Activated T-cell treated with anti-CD3 and anti-CD28 coated beads for 24 hours (primary cell): ENCODE results near the gene P2RY2.

Experiments used
- DNase-seq: peaks from one replicate; pipeline ENCODE4 v3.0.0-alpha.2; 2020; ENCODE audit warnings: low read depth

Gene P2RY2

GRCh38 chr11:73244589-73245240 lies 26.6 kb downstream of the P2RY2 start:
- no peak for DNase-seq

- no peak for DNase-seq
These were observed 27.4 kb downstream of the P2RY2 start for GRCh38 chr11:73245461-73245860.

GRCh38 chr11:73246303-73246702 lies 28.2 kb downstream of the P2RY2 start:
- no peak for DNase-seq

DNA sequence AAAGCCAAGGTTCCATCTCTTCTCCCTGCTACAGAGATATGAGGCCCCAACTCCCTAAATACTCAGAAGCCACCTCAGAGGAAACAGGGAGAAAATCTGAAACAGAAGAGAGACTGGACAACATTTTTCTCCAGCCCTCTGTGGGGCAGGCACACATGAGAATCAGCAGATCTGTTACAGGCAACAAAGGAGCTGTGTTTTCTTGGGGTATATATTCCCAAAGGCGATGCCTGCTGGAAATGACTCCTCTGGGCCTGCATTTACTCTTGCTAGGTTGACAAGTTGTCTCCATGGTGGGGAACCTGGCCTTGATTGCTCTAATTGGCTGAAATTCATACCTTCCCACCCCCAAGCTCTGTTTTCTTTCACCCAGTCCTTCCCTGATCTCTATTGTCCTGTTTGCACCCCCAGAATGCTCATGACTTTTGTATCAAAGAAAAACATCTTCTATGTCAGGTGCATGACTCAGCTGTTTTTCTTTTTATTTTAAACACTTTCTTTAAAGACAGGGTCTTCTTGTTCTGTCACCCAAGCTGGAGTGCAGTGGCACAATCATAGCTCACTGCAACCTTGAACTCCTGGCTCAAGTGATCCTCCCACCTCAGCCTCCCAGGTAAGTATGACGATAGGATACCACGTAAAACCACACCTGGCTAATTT lies 30.6 kb downstream of the P2RY2 start:
- no peak for DNase-seq

GRCh38 chr11:73249304-73249703 lies 31.2 kb downstream of the P2RY2 start:
- no peak for DNase-seq

DNA sequence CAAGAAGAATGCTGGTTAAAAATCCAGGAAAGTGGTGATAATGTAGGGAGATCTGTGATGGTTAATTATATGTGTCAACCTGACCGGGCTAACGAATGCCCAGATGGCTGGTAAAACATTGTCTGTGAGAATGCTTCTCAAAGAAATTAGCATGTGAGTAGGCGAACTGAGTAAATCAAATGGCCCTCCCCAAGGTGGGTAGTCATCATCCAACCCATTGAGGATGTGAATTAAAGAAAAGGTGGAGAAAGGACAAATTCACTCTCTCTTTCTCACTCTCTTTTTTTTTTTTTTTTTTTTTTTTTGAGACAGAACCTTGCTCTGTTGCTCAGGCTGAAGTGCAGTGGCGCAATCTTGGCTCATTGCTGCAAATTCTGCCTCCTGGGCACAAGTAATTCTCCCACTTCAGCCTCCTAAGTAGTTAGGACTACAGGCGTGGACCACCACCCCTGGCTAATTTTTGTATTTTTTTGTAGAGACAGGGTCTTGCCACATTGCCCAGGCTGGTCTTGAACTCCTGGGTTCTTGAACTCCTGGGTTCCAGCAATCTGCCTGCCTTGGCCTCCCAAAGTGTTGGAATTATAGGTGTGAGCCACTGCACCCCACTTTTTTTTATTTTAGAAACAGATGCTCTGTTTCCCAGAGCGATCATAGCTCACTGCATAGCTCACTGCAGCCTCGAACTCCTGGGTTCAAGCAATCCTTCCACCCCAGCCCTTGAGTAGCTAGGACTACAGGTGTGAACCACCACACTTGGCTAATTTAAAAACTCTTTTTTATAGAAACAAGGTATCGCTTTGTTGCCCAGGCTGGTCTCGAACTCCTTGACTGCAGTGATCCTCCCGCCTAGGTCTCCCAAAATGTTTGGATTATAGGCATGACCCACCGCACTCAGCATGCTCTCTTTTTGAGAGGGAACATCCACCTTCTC lies 32.0 kb downstream of the P2RY2 start:
- DNase-seq, result no peak

- DNase-seq, result no peak
These were observed 34.6 kb downstream of the P2RY2 start for GRCh38 chr11:73252577-73253191.

DNA sequence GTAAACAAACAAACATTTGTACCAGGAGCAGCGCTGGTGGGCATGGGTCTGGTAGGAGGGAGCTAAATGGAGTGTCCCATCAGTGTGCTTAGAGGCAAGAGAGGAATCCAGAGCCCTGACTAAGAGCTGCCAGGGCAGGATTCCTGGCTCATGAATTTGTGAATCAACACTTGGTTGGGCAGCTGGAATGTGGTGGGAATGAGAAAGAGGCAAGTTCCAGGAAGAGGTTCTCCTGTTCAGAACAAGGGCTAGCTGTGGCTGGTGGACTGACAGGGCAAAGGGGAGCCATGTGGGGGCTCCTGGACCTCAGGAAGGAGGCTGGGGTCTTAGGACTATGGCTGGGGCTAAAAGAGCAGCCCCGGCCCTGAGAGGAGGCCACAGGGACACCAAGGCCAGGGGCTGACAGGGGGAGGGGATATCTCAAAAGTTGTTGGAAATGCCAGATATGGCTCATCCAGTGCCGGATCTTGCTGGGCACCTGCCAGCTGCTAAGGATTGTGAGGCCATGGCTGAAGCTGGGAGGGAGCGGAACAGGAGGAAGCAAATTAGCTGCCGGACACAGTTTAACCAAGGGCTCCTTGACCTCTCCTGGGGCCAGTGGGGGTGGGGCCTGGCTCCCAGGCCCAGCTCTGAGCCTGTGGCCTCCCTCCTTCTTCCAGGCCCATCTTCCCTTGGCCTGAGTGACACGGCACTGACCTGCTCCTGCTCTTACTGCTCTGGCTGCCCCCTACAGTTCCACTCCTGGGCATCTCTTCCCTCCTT lies 39.4 kb downstream of the P2RY2 start:
- DNase-seq, result no peak

- no peak for DNase-seq
These were observed 40.3 kb downstream of the P2RY2 start for GRCh38 chr11:73258104-73259035.

DNA sequence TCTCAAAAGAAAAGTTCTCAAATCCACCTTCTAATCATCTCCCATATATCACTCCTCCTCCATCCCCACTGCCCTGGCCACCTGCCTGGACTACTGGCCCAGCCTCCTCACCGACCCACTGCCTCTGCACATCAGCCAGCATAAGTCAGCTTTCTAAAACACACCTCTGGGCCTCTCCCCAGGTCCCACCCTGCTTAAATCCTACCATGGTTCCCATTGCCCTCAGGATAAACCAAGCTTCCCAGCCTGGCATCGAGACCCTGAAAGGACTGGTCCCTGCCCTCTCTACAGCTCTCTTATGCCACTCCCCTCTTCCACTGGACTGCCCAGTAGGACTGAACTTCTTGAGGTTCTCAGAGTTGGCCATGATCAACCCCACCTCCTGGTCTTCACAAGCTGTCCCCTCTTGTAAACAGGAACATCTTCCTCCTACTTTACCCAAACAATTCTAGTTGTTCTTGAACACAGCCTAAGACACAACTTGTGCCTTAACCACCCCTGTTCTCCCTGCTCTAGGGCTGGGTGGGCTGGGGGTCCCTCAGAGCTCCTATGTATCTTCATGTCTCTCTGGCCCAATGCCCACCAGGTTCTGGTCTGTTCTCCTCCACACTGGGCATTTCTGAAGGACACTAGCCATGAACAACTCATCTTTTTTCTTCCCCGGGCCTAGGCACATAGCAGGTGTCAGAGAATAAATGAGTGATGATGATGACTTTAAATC lies 41.5 kb downstream of the P2RY2 start:
- no peak for DNase-seq

GRCh38 chr11:73260127-73260457 lies 42.0 kb downstream of the P2RY2 start:
- no peak for DNase-seq

DNA sequence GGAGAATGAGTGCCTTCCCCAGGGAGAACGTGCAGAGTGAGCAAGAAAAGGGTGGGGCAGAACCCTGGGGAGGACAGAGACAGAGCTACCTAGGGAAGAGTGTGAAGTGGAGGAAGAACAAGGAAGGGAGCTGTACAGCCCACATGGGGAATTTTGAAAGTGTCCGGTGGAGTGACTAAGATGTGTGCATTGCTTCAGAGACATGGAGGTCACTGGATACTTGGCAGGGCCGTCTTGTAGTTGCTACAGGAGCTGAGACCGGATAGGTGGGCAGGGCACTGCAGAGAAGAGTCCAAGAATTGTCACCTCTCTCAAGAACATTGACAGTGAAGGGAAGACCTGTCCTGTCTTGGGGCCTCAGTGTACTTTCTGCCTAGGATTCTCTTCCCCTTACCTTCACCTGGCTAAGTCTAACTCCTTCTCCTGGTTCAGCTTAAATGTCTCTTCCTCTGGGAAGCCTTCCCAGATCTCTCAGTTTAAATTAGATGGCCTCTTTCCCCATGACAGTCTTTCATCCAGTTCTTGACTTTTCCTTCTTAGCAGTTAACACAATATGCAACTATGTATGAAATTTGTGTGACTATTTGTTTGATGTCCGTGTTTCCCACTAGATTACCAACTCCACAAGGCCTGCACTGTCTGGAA lies 44.9 kb downstream of the P2RY2 start:
- no peak for DNase-seq

GRCh38 chr11:73263640-73264039 lies 45.6 kb downstream of the P2RY2 start:
- DNase-seq, result no peak

- DNase-seq, result no peak
These were observed 47.3 kb downstream of the P2RY2 start for GRCh38 chr11:73265278-73265810.

- DNase-seq, result no peak
These were observed 48.0 kb downstream of the P2RY2 start for GRCh38 chr11:73265853-73266645.

GRCh38 chr11:73266646-73267020 lies 48.6 kb downstream of the P2RY2 start:
- DNase-seq, result no peak

GRCh38 chr11:73267122-73267846 lies 49.2 kb downstream of the P2RY2 start:
- no peak for DNase-seq
